Adipose tissue (tissue), 3 donors: ENCODE data around the gene NMT1. TPM values are rescaled to one million over a fixed set of nuclear protein-coding genes. Genes with fewer than 3 reads are reported as not detected.

Experiments
- H3K27ac ChIP-seq: one replicate; pipeline ENCODE4 v1.5.1; 2013; ENCODE audit warnings: low read depth, low read length
- WGBS, 3 donors: extraction: QIAGEN DNeasy Blood & Tissue Kit; methylation state at CpG; one replicate each; pipeline ENCODE4 v1.1.7; 2013; 5-methylcytosine and 5-hydroxymethylcytosine counted together
- polyA plus RNA-seq, 3 donors: library from polyadenylated mRNA; stranded (reverse); fragments of 200-250 nt; gene quantifications; one replicate each; pipeline ENCODE4 v1.2.3, GENCODE V29; 2013
- donor health status: healthy with polysubstance abuse.
- donor health status: Bipolar disorder and iron deficiency.
- donor health status: healthy.

NMT1 gene
- polyA plus RNA-seq, 3 donors: 22.1 to 46.5 (median 41.2) TPM

- no peak overlapping the region for H3K27ac ChIP-seq
- 89 to 98% (median 96%) methylated on average over 2 of the region's 2 CpGs for WGBS, 3 donors
These were observed 94.4 kb downstream of the NMT1 start for GRCh38 chr17:45155483-45155882.

- H3K27ac ChIP-seq: no peak overlapping the region
- WGBS, 3 donors: 78 to 94% (median 79%) methylated on average over 3 of the region's 3 CpGs
These were observed 95.1 kb downstream of the NMT1 start for GRCh38 chr17:45156242-45156641.

Other genes starting within 250 kb of the NMT1 start
- gene GJC1, start 231.0 kb upstream of the NMT1 start, polyA plus RNA-seq: 1 to 10 TPM in 2 of 3 donors, under 1 TPM in 1; 0.95 to 7.4 (median 6.2) TPM
- gene HIGD1B, start 213.4 kb upstream of the NMT1 start, polyA plus RNA-seq: 10 to 100 TPM in 2 of 3 donors, 1 to 10 TPM in 1; 2.1 to 16.2 (median 10.7) TPM
- 10 to 100 TPM; 18.7 to 45.7 (median 23.8) TPM for gene EFTUD2, start 161.9 kb upstream of the NMT1 start, polyA plus RNA-seq
- 1 to 10 TPM; 1.3 to 8.3 (median 3.4) TPM for gene GFAP, start 145.8 kb upstream of the NMT1 start, polyA plus RNA-seq
- under 1 TPM; 0.04 to 0.22 (median 0.09) TPM for gene KIF18B, start 113.5 kb upstream of the NMT1 start, polyA plus RNA-seq
- 1 to 10 TPM; 1.7 to 2.1 (median 1.9) TPM for gene C1QL1, start 93.0 kb upstream of the NMT1 start, polyA plus RNA-seq
- gene DCAKD, start 9.7 kb upstream of the NMT1 start, polyA plus RNA-seq: 10 to 100 TPM in 2 of 3 donors, 1 to 10 TPM in 1; 8.8 to 21.5 (median 19.7) TPM
- 10 to 100 TPM in 2 of 3 donors, 1 to 10 TPM in 1; 6.9 to 49.7 (median 42.4) TPM for gene PLCD3, start 71.2 kb downstream of the NMT1 start, polyA plus RNA-seq
- gene ACBD4, start 74.4 kb downstream of the NMT1 start, polyA plus RNA-seq: 10 to 100 TPM; 11.2 to 17.4 (median 15.6) TPM
- gene HEXIM1, start 87.2 kb downstream of the NMT1 start, polyA plus RNA-seq: 10 to 100 TPM in 2 of 3 donors, 1 to 10 TPM in 1; 5.4 to 24.9 (median 13.4) TPM
- gene HEXIM2, start 100.6 kb downstream of the NMT1 start, polyA plus RNA-seq: 1 to 10 TPM; 5.4 to 8.0 (median 7.8) TPM
- 10 to 100 TPM in 2 of 3 donors, 1 to 10 TPM in 1; 3.1 to 35.5 (median 27.5) TPM for gene FMNL1, start 160.6 kb downstream of the NMT1 start, polyA plus RNA-seq
- under 1 TPM in 2 of 3 donors, not detected in 1; 0.05 to 0.07 TPM for gene SPATA32, start 200.8 kb downstream of the NMT1 start, polyA plus RNA-seq